GM23248 (cell line): Measurements from ENCODE around the gene NUP210. TPM values are rescaled to one million over a fixed set of nuclear protein-coding genes. Genes with fewer than 3 reads are reported as not detected.
"Not testable (repeated sequence)": the region's sequence is repeated elsewhere in the genome, so short reads cannot be mapped to it uniquely, and the experiment has no call there.

Experiments used
- DNase-seq: peaks from one replicate; pipeline ENCODE4 v3.0.0-alpha.2; 2015
- H2AFZ ChIP-seq: fragments of 200-600 bp; sonication (generic); 2 replicates; pipeline ENCODE4 v1.6.1; 2016; ENCODE audit warnings: antibody characterized with exemption
- H3F3A ChIP-seq: fragments of 200-600 bp; sonication (generic); 2 replicates; pipeline ENCODE4 v1.6.1; 2016; ENCODE audit warnings: mild to moderate bottlenecking, antibody characterized with exemption, mixed run types; ENCODE audit not compliant: insufficient read depth
- H3K27ac ChIP-seq: fragments of 200-600 bp; sonication (generic); 2 replicates; pipeline ENCODE4 v1.5.1; 2016; ENCODE audit warnings: mild to moderate bottlenecking
- H3K27me3 ChIP-seq: fragments of 200-600 bp; sonication (generic); replicated peaks from 2 replicates; pipeline ENCODE4 v1.6.1; 2016; ENCODE audit warnings: mild to moderate bottlenecking; ENCODE audit not compliant: insufficient read depth
- H3K36me3 ChIP-seq: fragments of 200-600 bp; sonication (generic); 2 replicates; pipeline ENCODE4 v1.6.1; 2016; ENCODE audit warnings: low read depth, mild to moderate bottlenecking
- H3K4me1 ChIP-seq: fragments of 200-600 bp; sonication (generic); 2 replicates; pipeline ENCODE4 v1.6.1; 2016; ENCODE audit warnings: mild to moderate bottlenecking; ENCODE audit not compliant: insufficient read depth
- H3K4me2 ChIP-seq: fragments of 200-600 bp; sonication (generic); one replicate; pipeline ENCODE4 v1.6.1; 2016; ENCODE audit warnings: mild to moderate bottlenecking; ENCODE audit not compliant: unreplicated experiment
- H3K4me3 ChIP-seq: fragments of 200-600 bp; sonication (generic); 2 replicates; pipeline ENCODE4 v1.5.1; 2016; ENCODE audit warnings: mild to moderate bottlenecking
- H3K79me2 ChIP-seq: fragments of 200-600 bp; sonication (generic); 2 replicates; pipeline ENCODE4 v1.6.1; 2016; ENCODE audit warnings: mild to moderate bottlenecking; ENCODE audit not compliant: insufficient read depth
- H3K9ac ChIP-seq: fragments of 200-600 bp; sonication (generic); 2 replicates; pipeline ENCODE4 v1.6.1; 2016; ENCODE audit warnings: mild to moderate bottlenecking
- H3K9me2 ChIP-seq: fragments of 200-600 bp; sonication (generic); 2 replicates; pipeline ENCODE4 v1.6.1; 2016; ENCODE audit warnings: mixed run types, mild to moderate bottlenecking, moderate library complexity; ENCODE audit not compliant: insufficient read depth
- H3K9me3 ChIP-seq: fragments of 200-600 bp; sonication (generic); one replicate; pipeline ENCODE4 v1.6.1; 2017; ENCODE audit warnings: low read depth
- H4K20me1 ChIP-seq: fragments of 200-600 bp; sonication (generic); 2 replicates; pipeline ENCODE4 v1.6.0; 2016; ENCODE audit not compliant: insufficient read depth
- EZH2 ChIP-seq: fragments of 200-600 bp; sonication (generic); IDR thresholded peaks from 2 replicates; pipeline ENCODE4 v1.6.1; 2018; ENCODE audit warnings: antibody characterized with exemption, mild to moderate bottlenecking; ENCODE audit not compliant: insufficient read depth, poor library complexity, severe bottlenecking
- EZH2phosphoT487 ChIP-seq: fragments of 200-600 bp; sonication (generic); IDR thresholded peaks from 2 replicates; pipeline ENCODE4 v1.6.1; 2018; ENCODE audit warnings: antibody characterized with exemption, moderate library complexity, mild to moderate bottlenecking, low read depth; ENCODE audit not compliant: insufficient read depth
- WGBS, 2 experiments: methylation state at CpG; one replicate each; pipeline ENCODE4 v1.1.6; 2015 to 2017; ENCODE audit warnings: low lambda C conversion rate in 2 of 2, low coverage in 1 of 2; ENCODE audit errors: missing lambda C conversion rate in 2 of 2; 5-methylcytosine and 5-hydroxymethylcytosine counted together
- in situ Hi-C: fragments of 300-500 bp; cut with MboI; formaldehyde crosslinking; loops from 2 replicates; pipeline ENCODE4 v1.15.0; 2020
- polyA plus RNA-seq: library from polyadenylated mRNA; unstranded; fragments of >200 nt; fragmentation: Nextera tagmentation; extraction: Ambion mirVana; gene quantifications from 2 replicates; pipeline ENCODE4 v1.2.1, GENCODE V29; 2016
- total RNA-seq: library from RNA; depleted of rRNA; stranded (reverse); fragments of >200 nt; shearing (Covaris generic); gene quantifications from 2 replicates; pipeline ENCODE4 v1.2.3, GENCODE V29; 2014

The NUP210 gene
- total and polyA plus RNA-seq, 2 experiments from 2014 or later: 0.04 TPM; not detected in 1

DNA sequence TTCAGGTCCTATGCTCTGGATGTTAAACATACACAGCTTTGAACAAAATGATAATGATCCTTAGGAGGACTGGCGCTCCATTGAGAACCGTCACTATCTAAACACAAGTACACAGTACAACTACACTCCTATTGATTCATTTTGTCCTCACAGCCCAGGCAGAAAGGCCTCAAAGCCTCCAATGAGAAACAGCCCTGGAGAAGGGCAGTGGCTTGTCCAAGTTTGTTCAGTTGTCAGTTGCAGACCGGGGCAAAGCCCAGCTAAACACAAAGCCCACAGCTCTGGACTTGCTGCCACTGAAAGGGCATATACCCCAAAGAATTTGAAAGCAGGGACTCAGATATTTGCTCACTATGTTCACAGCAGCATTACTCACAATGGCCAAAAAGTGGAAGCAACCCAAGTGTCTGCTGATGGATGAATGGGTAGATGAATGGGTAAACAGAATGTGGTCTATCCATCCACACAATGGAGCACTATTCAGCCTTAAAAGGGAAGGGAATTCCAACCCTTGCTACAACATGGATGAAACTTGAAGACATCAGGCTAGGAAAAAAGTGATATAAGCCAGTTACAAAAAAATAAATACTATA, 34.7 kb downstream of the NUP210 start:
- no peak for DNase-seq
- Histone ChIP-seq H3K79me2 (no peaks in the 10 kb centered on the region), H3K4me2 (no peak overlapping the region), H4K20me1 (no peaks in the 10 kb centered on the region), H3K9ac (no peak overlapping the region), H3F3A (no peaks in the 10 kb centered on the region), H3K27ac (no peak overlapping the region), H3K27me3 (peaks cover 13% of the 10 kb centered on the region), H3K9me3 (no peaks in the 10 kb centered on the region), H3K4me1 (no peaks in the 10 kb centered on the region), H3K9me2 (no peaks in the 10 kb centered on the region), H2AFZ (no peak overlapping the region), H3K4me3 (no peak overlapping the region), H3K36me3 (no peaks in the 10 kb centered on the region)
- WGBS, 2 experiments: 48 to 56% methylated on average over 3 of the region's 3 CpGs
- in situ Hi-C loops: no loop called here
- TF ChIP-seq EZH2 (no peak), EZH2phosphoT487 (no peak)

DNA sequence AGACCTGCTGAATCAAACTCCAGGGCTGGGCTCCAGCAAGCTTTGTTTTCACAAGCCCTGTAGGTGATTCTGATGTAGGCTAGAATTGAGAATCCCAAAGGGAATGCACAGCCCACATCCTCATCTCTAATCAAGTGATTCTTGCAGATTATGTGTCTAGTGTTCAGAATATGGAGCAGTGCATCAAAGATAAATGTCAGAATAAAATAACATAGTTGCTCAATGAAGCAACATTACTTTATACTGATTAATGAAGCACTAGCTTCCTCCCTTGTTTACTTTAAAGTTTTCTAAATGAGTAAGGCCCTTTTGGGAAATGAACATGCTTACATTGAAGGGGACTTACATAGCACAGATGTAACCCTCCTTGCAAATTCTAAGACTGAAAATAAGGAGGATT, 39.2 kb downstream of the NUP210 start:
- DNase-seq: peak; percentile 12
- H3K79me2 ChIP-seq: no peaks in the 10 kb centered on the region
- no peaks in the 10 kb centered on the region for H3K9me3 ChIP-seq
- in situ Hi-C loops: no loop called here
- no peak overlapping the region for H2AFZ ChIP-seq
- no peak overlapping the region for H3K27ac ChIP-seq
- H3K9ac ChIP-seq: no peak overlapping the region
- no peaks in the 10 kb centered on the region for H3K27me3 ChIP-seq
- H3K36me3 ChIP-seq: no peaks in the 10 kb centered on the region
- no peaks in the 10 kb centered on the region for H3F3A ChIP-seq
- H3K4me2 ChIP-seq: no peak overlapping the region
- H4K20me1 ChIP-seq: no peaks in the 10 kb centered on the region
- no peak for TF ChIP-seq EZH2
- no peak for TF ChIP-seq EZH2phosphoT487
- peaks cover 14% of the 10 kb centered on the region for H3K4me1 ChIP-seq
- H3K9me2 ChIP-seq: no peaks in the 10 kb centered on the region
- no peak overlapping the region for H3K4me3 ChIP-seq

DNA sequence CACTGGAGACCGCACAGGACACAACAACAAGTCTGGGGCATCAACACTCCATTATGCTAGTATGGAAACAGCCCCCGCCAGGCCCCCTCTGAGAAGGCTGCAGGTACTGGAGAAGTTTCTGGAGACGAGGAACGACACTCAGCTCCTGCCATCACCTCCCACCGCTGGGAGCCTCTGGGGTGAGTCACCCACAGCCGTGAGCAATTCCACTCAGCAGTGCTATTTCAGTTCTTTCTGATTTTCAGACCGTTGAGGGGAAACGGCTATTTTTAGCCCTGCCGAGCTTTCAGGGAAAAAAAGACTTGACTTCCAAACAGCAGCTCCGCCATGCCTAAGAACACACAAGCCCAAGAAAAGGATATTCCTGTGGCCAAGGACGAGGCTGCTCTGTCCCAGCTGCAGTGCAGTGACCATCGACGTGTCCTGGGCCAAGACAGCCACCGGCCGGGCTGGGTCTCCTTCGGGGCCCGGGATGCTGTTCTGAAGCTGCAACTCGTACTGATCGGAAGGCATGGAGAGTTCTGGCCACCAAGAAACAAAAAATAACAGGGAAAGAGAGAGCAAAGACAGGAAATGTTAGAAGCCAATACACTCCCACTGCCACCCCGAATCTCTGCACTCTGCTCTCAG, 40.8 kb downstream of the NUP210 start:
- in situ Hi-C loops: no loop called here
- Histone ChIP-seq H3K4me1 (peaks cover 14% of the 10 kb centered on the region), H3F3A (no peaks in the 10 kb centered on the region), H3K27ac (no peak overlapping the region), H3K9me2 (no peaks in the 10 kb centered on the region), H2AFZ (no peak overlapping the region), H3K9me3 (no peaks in the 10 kb centered on the region), H4K20me1 (no peaks in the 10 kb centered on the region), H3K4me2 (peak overlapping the region; percentile 46), H3K79me2 (no peaks in the 10 kb centered on the region), H3K27me3 (no peaks in the 10 kb centered on the region), H3K9ac (no peak overlapping the region), H3K36me3 (no peaks in the 10 kb centered on the region), H3K4me3 (no peak overlapping the region)
- peak; percentile 89 for DNase-seq
- no peak for TF ChIP-seq EZH2
- no peak for TF ChIP-seq EZH2phosphoT487
- WGBS, 2 experiments: 50 to 51% methylated on average over 20 of the region's 20 CpGs

GRCh38 chr3:13378155-13378554, 42.0 kb downstream of the NUP210 start:
- Histone ChIP-seq H3K79me2 (no peaks in the 10 kb centered on the region), H4K20me1 (no peaks in the 10 kb centered on the region), H3K4me2 (no peak overlapping the region), H3K4me1 (peaks cover 14% of the 10 kb centered on the region), H2AFZ (no peak overlapping the region), H3F3A (no peaks in the 10 kb centered on the region), H3K9ac (no peak overlapping the region), H3K27me3 (no peaks in the 10 kb centered on the region), H3K9me2 (no peaks in the 10 kb centered on the region), H3K36me3 (no peaks in the 10 kb centered on the region), H3K27ac (no peak overlapping the region), H3K9me3 (no peaks in the 10 kb centered on the region), H3K4me3 (no peak overlapping the region)
- peak; percentile 24 for DNase-seq
- in situ Hi-C loops: no loop called here
- TF ChIP-seq EZH2 (no peak), EZH2phosphoT487 (no peak)
- 91 to 93% methylated on average over 5 of the region's 5 CpGs for WGBS, 2 experiments

DNA sequence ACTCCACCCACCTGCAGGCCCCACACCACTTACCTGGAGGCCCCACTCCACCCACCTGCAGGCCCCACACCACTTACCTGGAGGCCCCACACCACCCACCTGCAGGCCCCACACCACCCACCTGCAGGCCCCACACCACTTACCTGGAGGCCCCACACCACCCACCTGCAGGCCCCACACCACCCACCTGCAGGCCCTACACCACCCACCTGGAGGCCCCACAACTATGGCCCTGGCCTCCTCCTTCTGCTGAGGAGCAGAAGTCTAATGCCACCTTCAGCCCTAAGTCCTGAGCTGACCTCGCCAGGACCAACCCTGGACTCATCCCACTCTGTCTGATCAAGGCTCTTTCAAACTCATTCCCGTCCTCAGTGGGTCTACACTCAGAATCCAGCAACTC, 42.4 kb downstream of the NUP210 start:
- H3K4me3 ChIP-seq, H3K36me3 ChIP-seq, H3K9ac ChIP-seq, H3F3A ChIP-seq, H4K20me1 ChIP-seq, H3K4me2 ChIP-seq, H3K9me2 ChIP-seq, in situ Hi-C loops, H3K79me2 ChIP-seq, H3K9me3 ChIP-seq, H3K27me3 ChIP-seq, H3K27ac ChIP-seq, H2AFZ ChIP-seq, DNase-seq: not testable (repeated sequence)
- WGBS, 2 experiments: 85 to 94% methylated on average over 2 of the region's 2 CpGs
- H3K4me1 ChIP-seq: peaks cover 14% of the 10 kb centered on the region
